WTC11 (cell line): ENCODE data around the gene CMTM4. TPM values are rescaled to one million over a fixed set of nuclear protein-coding genes. Genes with fewer than 3 reads are reported as not detected.
A peak's percentile ranks its signal among the peaks of the same experiment; 100 is the strongest.

Experiments used
- ATAC-seq: fragments of 200-7000 bp; cut with Tn5 transposase; 2 replicates; pipeline ENCODE4 v1.10.0; 2021; ENCODE audit warnings: mild to moderate bottlenecking, moderate library complexity
- CTCF ChIA-PET: fragments of 300-600 bp; sonication (Branson Sonifier 250); formaldehyde crosslinking; loops from one replicate; lab custom pipeline; 2021; ENCODE audit warnings: antibody characterized with exemption; lab: Charles Lee
- POLR2A ChIA-PET: fragments of 350-600 bp; sonication (Branson Sonifier 250); formaldehyde crosslinking; loops from one replicate; lab custom pipeline; 2021; ENCODE audit warnings: antibody characterized with exemption; lab: Charles Lee
- DNase-seq: peaks from one replicate; pipeline ENCODE4 v3.0.0; 2021; ENCODE audit warnings: low spot score
- H3K27ac Mint-ChIP-seq: 2 replicates; pipeline ENCODE4 v1.8.0; 2021; ENCODE audit warnings: mixed read lengths
- H3K27me3 Mint-ChIP-seq: 2 replicates; pipeline ENCODE4 v1.8.0; 2021; ENCODE audit warnings: low read depth, mild to moderate bottlenecking, moderate library complexity, mixed read lengths
- H3K36me3 Mint-ChIP-seq: 2 replicates; pipeline ENCODE4 v1.8.0; 2021; ENCODE audit warnings: mixed read lengths
- H3K4me1 Mint-ChIP-seq: 2 replicates; pipeline ENCODE4 v1.8.0; 2022; ENCODE audit warnings: mixed read lengths
- H3K4me3 Mint-ChIP-seq: 2 replicates; pipeline ENCODE4 v1.8.0; 2021; ENCODE audit warnings: mild to moderate bottlenecking, moderate library complexity, mixed read lengths
- H3K9me3 Mint-ChIP-seq: 2 replicates; pipeline ENCODE4 v1.8.0; 2021; ENCODE audit warnings: mixed read lengths
- CTCF ChIP-seq: fragments of 200-600 bp; IDR thresholded peaks from 2 replicates; pipeline ENCODE4 v1.8.0; 2022; ENCODE audit warnings: antibody characterized with exemption
- E2F1 ChIP-seq: sonication (generic); formaldehyde crosslinking; IDR thresholded peaks from 2 replicates; pipeline ENCODE4 v1.8.0; 2022; ENCODE audit warnings: mild to moderate bottlenecking, missing genetic modification reagents
- ESRRA ChIP-seq: sonication (generic); formaldehyde crosslinking; IDR thresholded peaks from 2 replicates; pipeline ENCODE4 v1.8.1; 2022; ENCODE audit warnings: mild to moderate bottlenecking, missing genetic modification reagents, borderline replicate concordance
- ETV6 ChIP-seq: sonication (generic); formaldehyde crosslinking; IDR thresholded peaks from 2 replicates; pipeline ENCODE4 v1.8.1; 2022; ENCODE audit warnings: mild to moderate bottlenecking, missing genetic modification reagents
- GABPB1 ChIP-seq: sonication (generic); formaldehyde crosslinking; IDR thresholded peaks from 2 replicates; pipeline ENCODE4 v1.8.1; 2023; ENCODE audit warnings: mild to moderate bottlenecking, missing genetic modification reagents
- MLX ChIP-seq: sonication (generic); formaldehyde crosslinking; IDR thresholded peaks from 2 replicates; pipeline ENCODE4 v1.8.1; 2023; ENCODE audit warnings: mild to moderate bottlenecking, missing genetic modification reagents, moderate library complexity
- MYBL2 ChIP-seq: sonication (generic); formaldehyde crosslinking; IDR thresholded peaks from 2 replicates; pipeline ENCODE4 v1.8.1; 2023; ENCODE audit warnings: mild to moderate bottlenecking, moderate library complexity, missing genetic modification reagents
- NFATC4 ChIP-seq: fragments of 250-450 bp; sonication (Bioruptor Pico); IDR thresholded peaks from 2 replicates; pipeline ENCODE4 v1.9.0; 2021; ENCODE audit warnings: mild to moderate bottlenecking
- NFE2L1 ChIP-seq: sonication (generic); formaldehyde crosslinking; IDR thresholded peaks from 2 replicates; pipeline ENCODE4 v1.8.1; 2023; ENCODE audit warnings: missing genetic modification reagents
- NR1H2 ChIP-seq: sonication (generic); formaldehyde crosslinking; IDR thresholded peaks from 2 replicates; pipeline ENCODE4 v1.9.0; 2021; ENCODE audit warnings: mild to moderate bottlenecking, moderate library complexity, missing genetic modification reagents
- NR2C2 ChIP-seq: sonication (generic); formaldehyde crosslinking; IDR thresholded peaks from 2 replicates; pipeline ENCODE4 v1.8.0; 2022; ENCODE audit warnings: mild to moderate bottlenecking, missing genetic modification reagents
- RELA ChIP-seq: sonication (generic); formaldehyde crosslinking; IDR thresholded peaks from 2 replicates; pipeline ENCODE4 v1.8.1; 2022; ENCODE audit warnings: missing genetic modification reagents, mild to moderate bottlenecking, borderline replicate concordance
- RORB ChIP-seq: fragments of 250-450 bp; sonication (Bioruptor Pico); IDR thresholded peaks from 2 replicates; pipeline ENCODE4 v1.9.0; 2021; ENCODE audit warnings: mild to moderate bottlenecking
- SOX15 ChIP-seq: fragments of 250-450 bp; sonication (Bioruptor Pico); IDR thresholded peaks from 2 replicates; pipeline ENCODE4 v1.9.0; 2021; ENCODE audit warnings: mild to moderate bottlenecking
- SP1 ChIP-seq: sonication (generic); formaldehyde crosslinking; conservative IDR thresholded peaks from 2 replicates; pipeline ENCODE4 v1.8.1; 2022; ENCODE audit warnings: missing genetic modification reagents
- ZNF121 ChIP-seq: sonication (generic); formaldehyde crosslinking; IDR thresholded peaks from 2 replicates; pipeline ENCODE4 v1.8.0; 2023; ENCODE audit warnings: missing genetic modification reagents
- ZNF263 ChIP-seq: sonication (generic); formaldehyde crosslinking; IDR thresholded peaks from 2 replicates; pipeline ENCODE4 v1.8.1; 2022; ENCODE audit warnings: low read depth, mild to moderate bottlenecking, moderate library complexity, missing genetic modification reagents
- ZNF317 ChIP-seq: sonication (generic); formaldehyde crosslinking; IDR thresholded peaks from 2 replicates; pipeline ENCODE4 v1.8.1; 2023; ENCODE audit warnings: low read depth, mild to moderate bottlenecking, moderate library complexity, missing genetic modification reagents, borderline replicate concordance
- ZNF396 ChIP-seq: fragments of 250-450 bp; sonication (Bioruptor Pico); IDR thresholded peaks from 2 replicates; pipeline ENCODE4 v1.8.0; 2021; ENCODE audit warnings: mild to moderate bottlenecking, moderate library complexity, borderline replicate concordance
- ZNF512 ChIP-seq: sonication (generic); formaldehyde crosslinking; IDR thresholded peaks from 2 replicates; pipeline ENCODE4 v1.8.1; 2022; ENCODE audit warnings: missing genetic modification reagents, borderline replicate concordance
- total RNA-seq: library from RNA; stranded (reverse); gene quantifications from 3 replicates; pipeline ENCODE4 v1.2.3, GENCODE V29; 2021

Gene CMTM4
- total RNA-seq, 1 experiment from 2014 or later: 56.2 TPM

GRCh38 chr16:66695471-66695934 lies 1.0 kb downstream of the CMTM4 start:
- no peak for ATAC-seq
- Mint-ChIP-seq H3K27me3 (peaks cover 9% of the 10 kb centered on the region), H3K36me3 (no peaks in the 10 kb centered on the region), H3K4me1 (peaks cover 49% of the 10 kb centered on the region), H3K9me3 (no peaks in the 10 kb centered on the region), H3K4me3 (peak overlapping the region; percentile 78), H3K27ac (peak overlapping the region; percentile 65; the same call in 1 of the 2 replicates)
- ChIA-PET POLR2A (no interaction called here), CTCF (interaction anchor here (0.6 to 1.6 kb wide), 7 partner anchors 19 to 233 kb away, joined by 3 to 11 read pairs (median 4); partner anchors contain the start of genes DYNC1LI2 and NAE1)
- TF ChIP-seq ETV6 (CRISPR knock-in tag): no peak
- TF ChIP-seq E2F1 (CRISPR knock-in tag): no peak
- no peak for TF ChIP-seq SP1 (CRISPR knock-in tag)
- no peak for TF ChIP-seq ZNF512 (CRISPR knock-in tag)
- no peak for TF ChIP-seq MYBL2 (CRISPR knock-in tag)
- no peak for TF ChIP-seq NFE2L1 (CRISPR knock-in tag)
- no peak for TF ChIP-seq ZNF317
- TF ChIP-seq GABPB1 (CRISPR knock-in tag): no peak
- no peak for TF ChIP-seq SOX15 (CRISPR knock-in tag)
- TF ChIP-seq ESRRA (CRISPR knock-in tag): no peak
- DNase-seq: no peak

GRCh38 chr16:66693149-66693548 lies 3.4 kb downstream of the CMTM4 start:
- H3K4me1 Mint-ChIP-seq: peaks cover 54% of the 10 kb centered on the region
- H3K4me3 Mint-ChIP-seq: no peak overlapping the region
- POLR2A ChIA-PET: no interaction called here

GRCh38 chr16:66692341-66692740 lies 4.2 kb downstream of the CMTM4 start:
- peaks cover 54% of the 10 kb centered on the region for H3K4me1 Mint-ChIP-seq
- CTCF ChIA-PET: interaction anchor here (1.4 to 4.6 kb wide), 3 partner anchors 29 to 83 kb away, joined by 4 to 24 read pairs (median 8); no protein-coding TSS in a partner anchor
- no peak for DNase-seq

More at GRCh38 chr16:66693149-66693548, 3.4 kb downstream of the CMTM4 start:
- TF ChIP-seq ZNF121 (CRISPR knock-in tag) (peak; percentile 59; the same call in 1 of the 2 replicates), NR1H2 (CRISPR knock-in tag) (no peak)
- CTCF ChIA-PET: interaction anchor here (1.1 to 4.6 kb wide), 3 partner anchors 42 to 187 kb away, joined by 3 to 24 read pairs (median 4); partner anchors contain the start of gene PDP2
- peaks cover 5% of the 10 kb centered on the region for H3K27me3 Mint-ChIP-seq
- no peaks in the 10 kb centered on the region for H3K9me3 Mint-ChIP-seq
- H3K27ac Mint-ChIP-seq: 0 out of 2 replicates have a peak overlapping the region, but pooled peaks have one; percentile 74
- no peak for DNase-seq
- no peaks in the 10 kb centered on the region for H3K36me3 Mint-ChIP-seq
- ATAC-seq: no peak

More at GRCh38 chr16:66692341-66692740, 4.2 kb downstream of the CMTM4 start:
- no peaks in the 10 kb centered on the region for H3K36me3 Mint-ChIP-seq
- ATAC-seq: no peak
- H3K27ac Mint-ChIP-seq: peak overlapping the region; percentile 42; the same call in 1 of the 2 replicates
- peaks cover 2% of the 10 kb centered on the region; the same call in 1 of the 2 replicates for H3K27me3 Mint-ChIP-seq
- POLR2A ChIA-PET: no interaction called here
- no peak overlapping the region for H3K4me3 Mint-ChIP-seq
- no peaks in the 10 kb centered on the region for H3K9me3 Mint-ChIP-seq
- no peak for TF ChIP-seq CTCF
- TF ChIP-seq ZNF396: no peak
- TF ChIP-seq RELA: no peak
- no peak for TF ChIP-seq NR2C2 (CRISPR knock-in tag)
- TF ChIP-seq RORB (CRISPR knock-in tag): no peak
- TF ChIP-seq ZNF263 (CRISPR knock-in tag): no peak
- TF ChIP-seq MLX (CRISPR knock-in tag): no peak
- no peak for TF ChIP-seq NFATC4 (CRISPR knock-in tag)
